ENCODE results near the gene VEGFC. TPM values are rescaled to one million over a fixed set of nuclear protein-coding genes. Genes with fewer than 3 reads are reported as not detected.

The VEGFC gene
- polyA plus RNA-seq, 1 donor from 2014 or later, result 0.63 TPM

GRCh38 chr4:176774852-176775251 is 17.9 kb downstream of the VEGFC start:
- Histone ChIP-seq H3K79me2 (replicated peaks; ENCODE audit: insufficient read depth, low read length) (no peaks in the 10 kb centered on the region), H3K36me3 (ENCODE audit: insufficient read depth, low read length) (no peaks in the 10 kb centered on the region), H3K9me3 (ENCODE audit: low read length) (no peaks in the 10 kb centered on the region), H3K27me3 (ENCODE audit: insufficient read depth, low read depth, low read length) (no peaks in the 10 kb centered on the region), H3K4me3 (ENCODE audit: low read length) (no peak overlapping the region), H4K20me1 (ENCODE audit: insufficient read depth) (no peaks in the 10 kb centered on the region), H3K9ac (ENCODE audit: low read length) (no peak overlapping the region), H3K9me2 (ENCODE audit: insufficient read depth, low read length) (no peaks in the 10 kb centered on the region), H3K4me2 (ENCODE audit: low read length) (no peak overlapping the region), H3F3A (ENCODE audit: insufficient read depth, low read length, poor library complexity, severe bottlenecking) (no peaks in the 10 kb centered on the region), H3K27ac (ENCODE audit: low read length) (no peak overlapping the region), H2AFZ (ENCODE audit: low read depth, low read length) (no peak overlapping the region)
- TF ChIP-seq EP300 (conservative IDR thresholded peaks at IDR 0.05; ENCODE audit: poor library complexity, severe bottlenecking) (no peak), RAD21 (conservative IDR thresholded peaks at IDR 0.05) (no peak), REST (IDR thresholded peaks at IDR 0.05; ENCODE audit: borderline replicate concordance) (no peak), TAF1 (IDR thresholded peaks at IDR 0.05; ENCODE audit: low read depth) (no peak), SMC3 (conservative IDR thresholded peaks at IDR 0.05; ENCODE audit: poor library complexity) (no peak), POLR2AphosphoS5 (IDR thresholded peaks at IDR 0.05) (no peak), MXI1 (conservative IDR thresholded peaks at IDR 0.05; ENCODE audit: poor library complexity, severe bottlenecking) (no peak), CTCF (IDR thresholded peaks at IDR 0.05; ENCODE audit: poor library complexity, severe bottlenecking) (no peak), EZH2 (IDR thresholded peaks at IDR 0.05; ENCODE audit: borderline replicate concordance, insufficient read depth, low read length, poor library complexity, severe bottlenecking) (no peak)

- no peak overlapping the region for H3K4me2 ChIP-seq (ENCODE audit: low read length)
- H3K9me3 ChIP-seq (ENCODE audit: low read length), result no peaks in the 10 kb centered on the region
- no peak overlapping the region for H3K27ac ChIP-seq (ENCODE audit: low read length)
- no peak for TF ChIP-seq REST (IDR thresholded peaks at IDR 0.05; ENCODE audit: borderline replicate concordance)
- TF ChIP-seq RAD21 (conservative IDR thresholded peaks at IDR 0.05), result no peak
- no peak overlapping the region for H2AFZ ChIP-seq (ENCODE audit: low read depth, low read length)
- no peaks in the 10 kb centered on the region for H3K27me3 ChIP-seq (ENCODE audit: insufficient read depth, low read depth, low read length)
- no peaks in the 10 kb centered on the region for H3F3A ChIP-seq (ENCODE audit: insufficient read depth, low read length, poor library complexity, severe bottlenecking)
- H3K9ac ChIP-seq (ENCODE audit: low read length), result no peak overlapping the region
- no peak overlapping the region for H3K4me3 ChIP-seq (ENCODE audit: low read length)
- no peaks in the 10 kb centered on the region for H3K79me2 ChIP-seq (replicated peaks; ENCODE audit: insufficient read depth, low read length)
- H4K20me1 ChIP-seq (ENCODE audit: insufficient read depth), result no peaks in the 10 kb centered on the region
- no peaks in the 10 kb centered on the region for H3K9me2 ChIP-seq (ENCODE audit: insufficient read depth, low read length)
- no peaks in the 10 kb centered on the region for H3K36me3 ChIP-seq (ENCODE audit: insufficient read depth, low read length)
Observed at GRCh38 chr4:176769514-176769913, 23.2 kb downstream of the VEGFC start.

All from neural cell (in vitro differentiated cells).